HCT116 (cell line): Measurements from ENCODE around the gene TYW1B. TPM values are rescaled to one million over a fixed set of nuclear protein-coding genes. Genes with fewer than 3 reads are reported as not detected.
"Not testable (repeated sequence)": the region's sequence is repeated elsewhere in the genome, so short reads cannot be mapped to it uniquely, and the experiment has no call there.

ENCODE experiments used
- ATAC-seq: fragments of 200-7000 bp; cut with Tn5 transposase; 2 replicates; pipeline ENCODE4 v1.9.1; 2020; ENCODE audit warnings: mild to moderate bottlenecking, moderate library complexity
- BruUV-seq: library from RNA; stranded (reverse); fragments of 400-500 nt; replicated peaks from 2 replicates; lab custom pipeline; 2021; lab: Mats Ljungman, UMichigan
- CTCF ChIA-PET: fragments of 300-600 bp; sonication (Branson Sonifier 250); formaldehyde crosslinking; loops from one replicate; lab custom pipeline; 2021; ENCODE audit warnings: antibody characterized with exemption; lab: Charles Lee
- POLR2A ChIA-PET: fragments of 300-600, 350-600 bp; sonication (Branson Sonifier 250); formaldehyde crosslinking; loops from one replicate; lab custom pipeline; 2021; ENCODE audit warnings: antibody characterized with exemption; lab: Charles Lee
- RAD21 ChIA-PET, 2 experiments: fragments of 300-600 bp; sonication (Branson Sonifier 250); formaldehyde crosslinking; loops; one replicate each; lab custom pipeline; 2023; ENCODE audit warnings: low total read pairs in 2 of 2; ENCODE audit not compliant: uncharacterized antibody in 2 of 2, unreplicated experiment in 2 of 2, low non-redundant PET in 1 of 2; lab: Charles Lee
- DNase-seq: peaks from one replicate; pipeline ENCODE4 v3.0.0-alpha.2; 2010; ENCODE audit warnings: low read depth, low spot score
- H2AFZ ChIP-seq: fragments of 200-600 bp; shearing (Covaris generic), sonication (generic); 2 replicates; pipeline ENCODE4 v1.6.1; 2017; ENCODE audit warnings: low read depth, mixed run types, mixed read lengths, antibody characterized with exemption, low read length; ENCODE audit not compliant: poor library complexity, severe bottlenecking
- H3K27ac ChIP-seq: 2 replicates; pipeline ENCODE4 v1.5.1; 2012; ENCODE audit warnings: low read depth, low read length
- H3K27me3 ChIP-seq: fragments of 200-600 bp; sonication (generic); 2 replicates; pipeline ENCODE4 v1.6.1; 2016; ENCODE audit warnings: mixed run types, low read length, mixed read lengths; ENCODE audit not compliant: insufficient read depth
- H3K36me3 ChIP-seq, 2 experiments: fragments of 200-500 bp in 1 of 2; fragments of 200-600 bp in 1 of 2; sonication (Bioruptor generic) in 1 of 2; sonication (generic) in 1 of 2; 2 replicates each; pipeline versions ENCODE4 v1.5.1 to v1.6.1; 2014 to 2016; ENCODE audit warnings: low read length in 2 of 2, inconsistent platforms in 1 of 2, mixed read lengths in 1 of 2, mixed run types in 1 of 2; ENCODE audit not compliant: insufficient read depth in 2 of 2, control insufficient read depth in 1 of 2
- H3K4me1 ChIP-seq, 2 experiments: fragments of 200-600 bp in 1 of 2; sonication (generic) in 1 of 2; 2 replicates each; pipeline versions ENCODE4 v1.5.1 to v1.6.1; 2012 to 2017; ENCODE audit warnings: low read length in 2 of 2, inconsistent platforms in 1 of 2, mild to moderate bottlenecking in 1 of 2, mixed read lengths in 1 of 2, mixed run types in 1 of 2, moderate library complexity in 1 of 2; ENCODE audit not compliant: insufficient read depth in 2 of 2, control insufficient read depth in 1 of 2
- H3K4me2 ChIP-seq: fragments of 200-600 bp; sonication (generic); 2 replicates; pipeline ENCODE4 v1.6.1; 2017; ENCODE audit warnings: mixed run types, low read length, mixed read lengths
- H3K4me3 ChIP-seq, 2 experiments: fragments of 200-600 bp in 1 of 2; sonication (generic) in 1 of 2; replicated peaks in 1 of 2; 2 replicates each; pipeline ENCODE4 v1.5.1; 2011 to 2016; ENCODE audit warnings: low read length in 2 of 2, control low read depth in 1 of 2, low read depth in 1 of 2, mild to moderate bottlenecking in 1 of 2, mixed read lengths in 1 of 2, mixed run types in 1 of 2
- H3K79me2 ChIP-seq: fragments of 200-600 bp; sonication (generic); 2 replicates; pipeline ENCODE4 v1.6.1; 2017; ENCODE audit warnings: mild to moderate bottlenecking, mixed run types, low read length, moderate library complexity, mixed read lengths; ENCODE audit not compliant: insufficient read depth
- H3K9ac ChIP-seq: fragments of 200-600 bp; sonication (generic); 2 replicates; pipeline ENCODE4 v1.6.1; 2016; ENCODE audit warnings: low read length, mixed read lengths
- H3K9me2 ChIP-seq: fragments of 200-600 bp; sonication (generic), shearing (Covaris generic); 2 replicates; pipeline ENCODE4 v1.6.1; 2017; ENCODE audit warnings: mixed run types, mild to moderate bottlenecking, moderate library complexity; ENCODE audit not compliant: insufficient read depth
- H3K9me3 ChIP-seq, 2 experiments: fragments of 200-500 bp in 1 of 2; fragments of 200-600 bp in 1 of 2; sonication (Bioruptor generic) in 1 of 2; sonication (generic) in 1 of 2; 2 replicates each; pipeline ENCODE4 v1.6.1; 2014 to 2017; ENCODE audit warnings: low read length in 2 of 2, mixed read lengths in 2 of 2, inconsistent platforms in 1 of 2, low read depth in 1 of 2, mild to moderate bottlenecking in 1 of 2, mixed run types in 1 of 2, moderate library complexity in 1 of 2; ENCODE audit not compliant: control insufficient read depth in 1 of 2, insufficient read depth in 1 of 2
- H4K20me1 ChIP-seq: fragments of 200-600 bp; sonication (generic), shearing (Covaris generic); 2 replicates; pipeline ENCODE4 v1.6.1; 2017; ENCODE audit warnings: mixed run types, mild to moderate bottlenecking, moderate library complexity; ENCODE audit not compliant: insufficient read depth
- intact Hi-C: fragments of 100-400 bp; cut with micrococcal nuclease; formaldehyde crosslinking; loops from 2 replicates; pipeline ENCODE4 v1.10.0; 2022
- total RNA-seq: library from RNA; stranded (reverse); gene quantifications from one replicate; pipeline ENCODE4 v1.2.1, GENCODE V29; 2021; ENCODE audit not compliant: unreplicated experiment

Gene TYW1B
- total RNA-seq, 1 experiment from 2014 or later: 2.4 TPM

DNA sequence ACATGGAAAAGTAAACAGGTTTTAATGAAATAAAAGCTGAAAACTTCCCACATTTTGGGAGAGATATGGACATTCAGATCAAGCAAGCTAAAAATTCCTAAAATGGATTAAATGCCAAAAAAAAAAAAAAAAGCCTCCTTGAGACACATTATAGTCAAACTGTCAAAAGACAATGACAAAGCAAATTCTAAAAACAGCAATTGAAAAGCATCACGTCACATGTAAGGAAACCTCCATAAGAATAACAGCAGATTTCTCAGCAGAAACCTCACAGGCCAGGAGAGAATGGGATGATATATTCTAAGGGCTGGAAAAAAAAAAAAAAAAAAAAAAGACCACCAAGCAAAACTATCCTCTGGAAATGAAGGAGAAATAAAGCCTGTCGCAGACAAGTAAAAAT lies 97.2 kb downstream of the TYW1B start:
- H2AFZ ChIP-seq, H4K20me1 ChIP-seq, DNase-seq, intact Hi-C loops, H3K4me1 ChIP-seq, H3K4me2 ChIP-seq, H3K27me3 ChIP-seq, POLR2A ChIA-PET, H3K79me2 ChIP-seq, H3K36me3 ChIP-seq, H3K9me2 ChIP-seq, H3K9ac ChIP-seq, CTCF ChIA-PET, H3K9me3 ChIP-seq, BruUV-seq, H3K4me3 ChIP-seq, ATAC-seq, H3K27ac ChIP-seq, RAD21 ChIA-PET: not testable (repeated sequence)

DNA sequence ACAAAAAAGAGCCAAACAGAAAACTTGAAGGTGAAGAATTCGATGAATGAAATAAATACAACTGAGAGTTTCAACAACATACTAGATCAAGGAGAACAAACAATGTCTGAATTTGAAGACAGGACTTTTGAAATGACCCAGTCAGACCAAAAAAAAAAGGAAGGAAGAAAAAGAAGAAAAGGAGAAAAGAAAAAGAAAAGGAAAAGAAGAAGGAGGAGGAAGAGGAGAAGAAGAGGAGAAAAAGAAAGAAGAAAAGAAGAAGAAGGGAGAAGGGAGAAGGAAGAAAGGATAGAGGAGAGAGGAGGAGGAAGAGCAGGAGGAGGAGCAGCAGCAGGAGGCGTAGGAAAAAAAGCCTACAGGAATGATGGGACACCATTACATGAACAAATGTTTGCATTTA lies 97.6 kb downstream of the TYW1B start:
- H3K4me2 ChIP-seq, H3K4me1 ChIP-seq, H2AFZ ChIP-seq, H3K9ac ChIP-seq, CTCF ChIA-PET, H3K9me2 ChIP-seq, H3K79me2 ChIP-seq, H3K4me3 ChIP-seq, H3K27me3 ChIP-seq, ATAC-seq, DNase-seq, H3K27ac ChIP-seq, BruUV-seq, RAD21 ChIA-PET, POLR2A ChIA-PET, H3K9me3 ChIP-seq, H3K36me3 ChIP-seq, H4K20me1 ChIP-seq, intact Hi-C loops: not testable (repeated sequence)

GRCh38 chr7:72729130-72729529 lies 98.9 kb downstream of the TYW1B start:
- H3K27ac ChIP-seq, H3K27me3 ChIP-seq, RAD21 ChIA-PET, H3K4me3 ChIP-seq, BruUV-seq, H3K9me3 ChIP-seq, H3K4me2 ChIP-seq, H3K4me1 ChIP-seq, DNase-seq, H3K9ac ChIP-seq, H3K9me2 ChIP-seq, CTCF ChIA-PET, intact Hi-C loops, H2AFZ ChIP-seq, H4K20me1 ChIP-seq, POLR2A ChIA-PET, H3K79me2 ChIP-seq, ATAC-seq, H3K36me3 ChIP-seq: not testable (repeated sequence)

DNA sequence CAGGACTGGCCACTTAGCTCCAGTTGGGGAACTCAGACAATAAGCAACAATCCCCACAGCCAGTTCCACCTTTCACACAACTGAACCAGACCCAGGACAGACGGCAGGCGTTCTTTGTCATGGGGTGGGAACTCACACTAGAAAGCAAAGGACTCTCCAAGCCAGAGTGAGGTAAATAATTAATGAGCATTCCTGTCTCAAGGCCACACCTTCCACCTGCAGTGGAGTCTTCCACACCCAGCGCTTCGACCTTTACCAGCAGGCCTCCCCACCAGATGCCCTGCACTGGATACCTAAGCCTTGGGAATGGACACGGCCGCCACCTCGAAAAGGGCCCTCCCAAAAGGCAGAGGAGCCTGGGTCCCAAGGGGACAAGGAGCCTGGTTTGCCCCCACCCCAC lies 105.3 kb downstream of the TYW1B start:
- H3K36me3 ChIP-seq, H3K4me2 ChIP-seq, intact Hi-C loops, H2AFZ ChIP-seq, H3K4me1 ChIP-seq, ATAC-seq, H3K9me2 ChIP-seq, H3K9ac ChIP-seq, H4K20me1 ChIP-seq, H3K79me2 ChIP-seq, POLR2A ChIA-PET, H3K27me3 ChIP-seq, H3K9me3 ChIP-seq, DNase-seq, CTCF ChIA-PET, H3K27ac ChIP-seq, RAD21 ChIA-PET, BruUV-seq, H3K4me3 ChIP-seq: not testable (repeated sequence)

GRCh38 chr7:72720890-72721289 lies 107.1 kb downstream of the TYW1B start:
- H2AFZ ChIP-seq, CTCF ChIA-PET, H3K9ac ChIP-seq, RAD21 ChIA-PET, H3K4me2 ChIP-seq, H4K20me1 ChIP-seq, H3K27me3 ChIP-seq, H3K4me3 ChIP-seq, H3K9me2 ChIP-seq, H3K79me2 ChIP-seq, H3K9me3 ChIP-seq, H3K36me3 ChIP-seq, BruUV-seq, intact Hi-C loops, H3K27ac ChIP-seq, ATAC-seq, POLR2A ChIA-PET, H3K4me1 ChIP-seq, DNase-seq: not testable (repeated sequence)
